ENCODE measurements around the gene RAB40C.

GRCh38 chr16:645852-646678 lies 56.2 kb downstream of the RAB40C start:
- TF ChIP-seq CTCF (IDR thresholded peaks at IDR 0.05 in 2 of 3, conservative IDR thresholded peaks at IDR 0.05 in 1 of 3; ENCODE audit: control insufficient read depth in 2 of 3, extremely low read depth in 1 of 3, insufficient read depth in 1 of 3, low read depth in 3 of 3, low read length in 3 of 3) (no peak), TARDBP (IDR thresholded peaks at IDR 0.05; ENCODE audit: borderline replicate concordance) (no peak), ATF7 (IDR thresholded peaks at IDR 0.05; ENCODE audit: low read depth) (no peak)
